Kidney epithelial cell (primary cell): ENCODE measurements around the gene GPAT2. TPM values are rescaled to one million over a fixed set of nuclear protein-coding genes. Genes with fewer than 3 reads are reported as not detected.
A peak's percentile ranks its signal among the peaks of the same experiment; 100 is the strongest.
"Not testable (repeated sequence)": the region's sequence is repeated elsewhere in the genome, so short reads cannot be mapped to it uniquely, and the experiment has no call there.

Source experiments
- DNase-seq: peaks from one replicate; pipeline ENCODE4 v3.0.0-alpha.2; 2010; ENCODE audit warnings: low read depth
- H3K27me3 ChIP-seq: 2 replicates; pipeline ENCODE4 v1.6.0; 2011; ENCODE audit warnings: low read length; ENCODE audit not compliant: control insufficient read depth, insufficient read depth
- H3K36me3 ChIP-seq: 2 replicates; pipeline ENCODE4 v1.5.1; 2011; ENCODE audit warnings: low read length; ENCODE audit not compliant: control insufficient read depth, insufficient read depth
- H3K4me3 ChIP-seq: 2 replicates; pipeline ENCODE4 v1.5.1; 2011; ENCODE audit warnings: low read depth, mild to moderate bottlenecking, control low read depth, low read length
- CTCF ChIP-seq: IDR thresholded peaks from 2 replicates; pipeline ENCODE4 v1.5.1; 2011; ENCODE audit warnings: mild to moderate bottlenecking, moderate library complexity, low read length, control low read depth, inconsistent platforms; ENCODE audit not compliant: insufficient read depth, poor library complexity, severe bottlenecking
- total RNA-seq: library from RNA; depleted of rRNA; stranded (reverse); fragments of >200 nt; gene quantifications from 2 replicates; pipeline ENCODE4 v1.2.3, GENCODE V29; 2015

The GPAT2 gene
- total RNA-seq, 1 donor from 2014 or later, result 1.3 TPM

DNA sequence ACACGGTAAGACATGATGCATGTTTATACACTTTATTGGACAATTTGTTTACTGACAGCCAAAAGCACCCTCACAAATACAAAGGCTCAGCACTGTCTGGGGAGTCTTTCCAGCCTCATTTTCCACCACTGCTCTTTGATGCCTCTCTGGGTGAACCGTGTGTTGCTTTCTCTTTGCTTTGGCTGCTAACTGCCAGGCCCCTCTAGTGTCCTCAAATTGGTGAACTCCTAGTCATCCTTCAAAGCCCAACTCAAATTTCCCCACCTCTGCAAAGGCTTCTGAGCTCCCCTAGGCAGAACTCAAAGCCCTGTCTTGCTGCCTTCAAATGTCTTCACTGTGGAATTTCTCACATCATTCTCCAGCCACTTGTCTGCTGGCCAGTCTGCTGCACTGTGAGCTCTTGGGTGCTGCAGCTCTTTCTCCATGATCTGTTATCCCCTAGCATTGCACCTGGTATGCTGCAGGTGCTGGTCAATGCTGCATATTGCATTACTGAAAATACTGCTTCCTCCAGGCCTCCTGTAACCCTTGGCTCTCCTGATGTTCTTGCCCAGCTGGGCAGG lies 32.5 kb upstream of the GPAT2 start:
- H3K4me3 ChIP-seq, result not testable (repeated sequence)

GRCh38 chr2:96066511-96066910 lies 31.8 kb upstream of the GPAT2 start:
- not testable (repeated sequence) for H3K27me3 ChIP-seq, DNase-seq, H3K36me3 ChIP-seq, H3K4me3 ChIP-seq

More for the DNA sequence above, 32.5 kb upstream of the GPAT2 start:
- not testable (repeated sequence) for H3K27me3 ChIP-seq, H3K36me3 ChIP-seq, DNase-seq

DNA sequence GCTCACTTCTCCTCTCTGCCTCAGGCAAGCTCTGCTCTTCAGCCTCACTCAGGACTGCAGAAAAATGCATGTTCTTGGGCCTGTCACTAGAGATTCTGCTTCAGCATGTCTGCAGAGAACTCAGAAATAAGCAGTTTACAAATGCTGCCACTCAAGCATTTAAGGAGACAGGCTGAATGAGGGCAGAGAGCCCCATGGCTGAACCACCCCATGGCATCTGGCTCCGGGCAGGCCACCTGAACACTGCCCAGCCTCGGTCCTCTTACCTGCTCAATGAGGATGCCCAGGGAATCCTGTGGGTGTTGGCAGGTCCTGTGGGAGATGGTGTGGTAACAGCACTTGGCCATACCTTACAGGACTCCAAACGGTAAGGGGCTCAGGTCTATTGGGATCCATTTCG lies 31.2 kb upstream of the GPAT2 start:
- not testable (repeated sequence) for DNase-seq, H3K27me3 ChIP-seq, H3K36me3 ChIP-seq, H3K4me3 ChIP-seq

GRCh38 chr2:96065381-96065930 lies 30.7 kb upstream of the GPAT2 start:
- H3K27me3 ChIP-seq, result no peaks in the 10 kb centered on the region
- no peaks in the 10 kb centered on the region for H3K36me3 ChIP-seq
- no peak for TF ChIP-seq CTCF
- H3K4me3 ChIP-seq, result no peak overlapping the region
- DNase-seq, result no peak

- not testable (repeated sequence) for H3K27me3 ChIP-seq, DNase-seq, H3K4me3 ChIP-seq, H3K36me3 ChIP-seq
These were observed 30.0 kb upstream of the GPAT2 start for GRCh38 chr2:96064760-96065159.

- not testable (repeated sequence) for H3K36me3 ChIP-seq, DNase-seq, H3K27me3 ChIP-seq, H3K4me3 ChIP-seq
These were observed 29.4 kb upstream of the GPAT2 start for GRCh38 chr2:96064047-96064675.

DNA sequence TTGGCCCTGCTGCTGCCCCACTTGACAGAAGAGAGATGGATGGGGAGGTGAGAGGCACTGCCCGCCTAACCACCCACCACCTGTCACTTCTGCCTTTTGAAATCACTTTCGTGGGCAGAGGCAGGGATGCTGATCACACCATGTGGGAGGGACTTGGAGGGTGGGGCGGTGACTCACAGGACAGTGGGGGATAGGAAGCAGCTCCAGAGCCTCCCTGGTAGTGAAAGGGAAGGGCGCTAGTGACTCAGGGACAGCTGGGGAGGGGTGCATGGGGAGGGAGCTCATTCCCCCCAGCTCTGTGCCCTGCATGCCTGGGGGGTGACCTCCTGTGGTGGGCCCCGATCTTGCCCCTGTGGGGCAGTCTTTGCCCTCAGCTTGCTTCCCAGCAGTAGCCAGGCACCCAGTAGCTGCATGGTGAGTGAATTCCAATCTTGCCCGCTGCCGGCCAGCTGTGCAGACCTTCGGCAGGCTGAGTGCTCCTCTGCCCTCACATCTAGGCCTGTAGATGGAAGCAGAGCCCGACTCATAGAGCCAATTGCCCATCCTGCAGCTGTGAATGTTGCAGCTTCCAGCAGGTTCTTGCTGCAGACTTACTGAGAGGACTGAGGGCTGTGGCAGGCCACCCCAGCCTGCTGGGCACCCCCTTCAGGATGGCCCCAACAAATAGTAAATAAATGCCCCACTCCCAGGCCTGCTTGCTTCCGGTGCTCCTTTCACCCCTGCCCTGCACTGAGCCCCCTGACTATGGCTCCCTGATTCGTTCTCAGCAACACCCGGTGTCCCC lies 28.6 kb upstream of the GPAT2 start:
- H3K4me3 ChIP-seq, H3K27me3 ChIP-seq, H3K36me3 ChIP-seq: not testable (repeated sequence)
- DNase-seq, result peak; percentile 23

- not testable (repeated sequence) for H3K4me3 ChIP-seq, H3K36me3 ChIP-seq, DNase-seq, H3K27me3 ChIP-seq
These were observed 27.8 kb upstream of the GPAT2 start for GRCh38 chr2:96062483-96062882.

- H3K4me3 ChIP-seq, H3K27me3 ChIP-seq, H3K36me3 ChIP-seq, DNase-seq: not testable (repeated sequence)
These were observed 27.2 kb upstream of the GPAT2 start for GRCh38 chr2:96061901-96062300.

DNA sequence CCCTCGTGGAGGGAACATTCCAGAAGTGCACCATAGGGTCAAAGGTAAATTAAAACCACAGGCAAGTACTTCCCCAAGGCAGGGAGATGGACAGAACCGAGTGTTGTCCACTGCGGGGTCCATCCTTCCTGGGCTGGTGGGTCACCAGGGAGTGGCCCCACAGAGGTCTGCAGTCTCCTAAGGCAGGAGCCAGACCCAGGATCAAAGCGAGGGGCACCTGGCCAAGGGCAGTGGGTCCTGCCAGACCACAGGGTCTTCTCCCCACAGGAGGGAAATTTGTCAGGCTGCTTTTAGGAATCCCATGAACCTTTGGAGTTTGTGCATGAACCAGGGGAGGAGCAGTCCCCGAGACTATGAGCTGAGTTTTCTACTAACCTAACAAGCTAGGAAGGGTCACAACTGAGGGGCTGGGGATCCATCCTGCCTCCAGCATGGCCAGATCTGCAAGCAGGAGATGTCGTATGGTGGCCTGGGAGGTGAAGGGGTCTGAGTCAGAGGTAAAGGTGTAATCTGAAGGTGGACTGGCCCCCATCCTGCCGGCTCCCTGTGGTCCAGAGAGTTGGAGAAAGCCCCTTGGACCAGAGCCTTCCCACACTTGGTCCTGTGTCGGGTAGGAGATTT lies 26.6 kb upstream of the GPAT2 start:
- H3K4me3 ChIP-seq, H3K36me3 ChIP-seq, DNase-seq, H3K27me3 ChIP-seq: not testable (repeated sequence)

GRCh38 chr2:96060325-96060724 lies 25.6 kb upstream of the GPAT2 start:
- H3K27me3 ChIP-seq, H3K4me3 ChIP-seq, H3K36me3 ChIP-seq, DNase-seq: not testable (repeated sequence)

DNA sequence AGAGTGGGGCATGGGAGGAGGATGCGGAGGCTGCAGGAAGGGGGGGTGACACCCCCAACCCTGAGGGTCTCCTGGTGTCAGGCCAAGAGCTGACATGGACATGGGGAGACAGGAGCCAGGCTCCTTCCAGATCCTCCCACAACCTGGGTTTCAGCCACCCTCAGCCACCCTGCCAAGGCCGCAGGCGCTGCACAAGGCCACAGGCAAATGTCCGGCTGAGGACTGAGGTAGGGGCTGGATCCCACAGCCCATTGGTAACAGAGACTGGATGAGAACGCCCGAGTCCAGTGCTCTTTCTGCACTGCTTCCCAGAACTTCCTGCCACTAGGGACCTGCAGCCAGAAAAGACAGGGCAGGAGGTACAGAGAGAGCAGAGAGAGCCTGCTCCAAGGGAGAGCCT lies 24.7 kb upstream of the GPAT2 start:
- H3K4me3 ChIP-seq, H3K36me3 ChIP-seq, H3K27me3 ChIP-seq, DNase-seq: not testable (repeated sequence)

DNA sequence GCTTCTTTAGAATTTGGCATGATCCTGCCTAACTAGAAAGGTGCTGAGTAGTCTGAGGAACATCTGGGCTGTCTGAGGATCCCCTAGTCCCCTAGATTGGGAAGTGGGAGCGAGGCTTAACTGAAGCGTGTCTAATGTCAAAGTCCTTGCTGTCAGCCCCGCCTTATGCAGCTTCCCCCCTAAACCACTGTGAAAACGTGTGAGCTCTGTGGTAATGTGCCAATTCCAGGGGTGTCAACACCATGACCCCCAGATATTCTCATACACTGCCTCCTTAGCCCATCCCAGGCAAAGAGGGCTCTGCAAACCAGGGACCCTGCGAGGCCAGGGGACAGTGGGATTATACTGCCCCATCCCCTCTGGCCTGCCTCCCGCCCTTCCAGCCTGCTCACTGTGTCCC lies 21.1 kb upstream of the GPAT2 start:
- not testable (repeated sequence) for DNase-seq, H3K27me3 ChIP-seq, H3K36me3 ChIP-seq, H3K4me3 ChIP-seq
